K562 (cell line): ENCODE measurements around the gene GIT2. TPM values are rescaled to one million over a fixed set of nuclear protein-coding genes. Genes with fewer than 3 reads are reported as not detected.

ENCODE experiments used
- ATAC-seq: fragments of 200-7000 bp; cut with Tn5 transposase; 3 replicates; pipeline ENCODE4 v1.9.1; 2020; ENCODE audit warnings: moderate library complexity
- BruUV-seq: library from RNA; stranded (reverse); fragments of 400-500 nt; replicated peaks from 2 replicates; lab custom pipeline; 2021; lab: Mats Ljungman, UMichigan
- CTCF ChIA-PET: fragments of 300-600 bp; formaldehyde crosslinking; extraction: SDS; loops from one replicate; lab custom pipeline; 2021; ENCODE audit warnings: low intra/inter-chr PET ratio; lab: Yijun Ruan, JAX
- POLR2A ChIA-PET: fragments of 300-600, 350-650 bp; sonication (Branson Sonifier 250); formaldehyde crosslinking; extraction: SDS; loops from one replicate; lab custom pipeline; 2021; ENCODE audit warnings: antibody characterized with exemption, inconsistent platforms; lab: Yijun Ruan, JAX
- DNase-seq, 4 experiments: peaks; one replicate each; pipeline versions ENCODE4 v3.0.0 to v3.0.0-alpha.2; 2011 to 2018; ENCODE audit warnings: low spot score in 3 of 4, mixed read lengths in 3 of 4; ENCODE audit errors: extremely low read depth in 1 of 4
- FAIRE-seq: peaks from 2 replicates; lab custom pipeline; 2011; peaks lifted over from hg19 to GRCh38; lab: Jason Lieb, UNC
- H2AFZ ChIP-seq: 2 replicates; pipeline ENCODE4 v1.6.0; 2011; ENCODE audit warnings: low read depth, low read length, control low read depth, inconsistent platforms
- H3K27ac ChIP-seq: fragments of 200-600 bp; 3 replicates; pipeline ENCODE4 v1.8.0; 2011; ENCODE audit warnings: low read depth, mild to moderate bottlenecking, control low read depth, inconsistent platforms, low read length, moderate library complexity, mixed read lengths; ENCODE audit errors: extremely low read depth
- H3K27me3 ChIP-seq, 2 experiments: fragments of 300-600 bp in 1 of 2; 2 replicates in 1 of 2; 3 replicates in 1 of 2; pipeline versions ENCODE4 v1.6.0 to v1.8.0; 2011; ENCODE audit warnings: inconsistent platforms in 2 of 2, low read length in 2 of 2, mild to moderate bottlenecking in 1 of 2, mixed read lengths in 1 of 2, moderate library complexity in 1 of 2; ENCODE audit not compliant: control insufficient read depth in 2 of 2, insufficient read depth in 2 of 2
- H3K36me3 ChIP-seq: fragments of 300-600 bp; 3 replicates; pipeline ENCODE4 v1.8.0; 2011; ENCODE audit warnings: mild to moderate bottlenecking, low read length, inconsistent platforms; ENCODE audit not compliant: control insufficient read depth, insufficient read depth
- H3K4me1 ChIP-seq, 2 experiments: fragments of 200-600 bp in 1 of 2; replicated peaks in 1 of 2; 2 replicates in 1 of 2; 3 replicates in 1 of 2; pipeline versions ENCODE4 v1.5.1 to v1.8.0; 2011; ENCODE audit warnings: inconsistent platforms in 2 of 2, low read length in 2 of 2, mild to moderate bottlenecking in 1 of 2, mixed read lengths in 1 of 2, moderate library complexity in 1 of 2; ENCODE audit not compliant: control insufficient read depth in 2 of 2, insufficient read depth in 2 of 2
- H3K4me2 ChIP-seq: 2 replicates; pipeline ENCODE4 v1.6.1; 2011; ENCODE audit warnings: low read length, control low read depth, inconsistent platforms, mixed read lengths; ENCODE audit not compliant: insufficient read depth
- H3K4me3 ChIP-seq: fragments of 200-600 bp; sonication (generic), shearing (Covaris generic); 2 replicates; pipeline ENCODE4 v1.5.1; 2016; ENCODE audit warnings: control low read depth, inconsistent platforms
- H3K79me2 ChIP-seq: fragments of 200-600 bp; 3 replicates; pipeline ENCODE4 v1.8.0; 2011; ENCODE audit warnings: low read length, inconsistent platforms; ENCODE audit not compliant: control insufficient read depth, insufficient read depth
- H3K9ac ChIP-seq, 2 experiments: 2 replicates each; pipeline versions ENCODE4 v1.6.0 to v1.6.1; 2011; ENCODE audit warnings: low read depth in 2 of 2, low read length in 2 of 2, control low read depth in 1 of 2, inconsistent platforms in 1 of 2, mild to moderate bottlenecking in 1 of 2, mixed read lengths in 1 of 2; ENCODE audit not compliant: insufficient read depth in 1 of 2
- H3K9me1 ChIP-seq: one replicate; pipeline ENCODE4 v1.6.0; 2011; ENCODE audit warnings: inconsistent platforms, mild to moderate bottlenecking, low read length, moderate library complexity; ENCODE audit not compliant: control insufficient read depth, insufficient read depth
- H3K9me3 ChIP-seq: replicated peaks from 2 replicates; pipeline ENCODE4 v1.5.1; 2011; ENCODE audit warnings: low read depth, low read length, inconsistent platforms; ENCODE audit not compliant: control insufficient read depth, insufficient read depth
- H4K20me1 ChIP-seq: replicated peaks from 2 replicates; pipeline ENCODE4 v1.6.1; 2011; ENCODE audit warnings: low read length, inconsistent platforms, mixed read lengths; ENCODE audit not compliant: control insufficient read depth, insufficient read depth
- ADNP ChIP-seq: fragments of 200-800 bp; sonication (Bioruptor generic); IDR thresholded peaks from 2 replicates; pipeline ENCODE4 v1.6.1; 2016; ENCODE audit warnings: missing genetic modification characterization, missing compliant biosample characterization
- BCOR ChIP-seq: fragments of 450-650 bp; IDR thresholded peaks from 2 replicates; pipeline ENCODE4 v1.6.1; 2016
- COPS2 ChIP-seq: fragments of 450-650 bp; conservative IDR thresholded peaks from 2 replicates; pipeline ENCODE4 v1.6.1; 2016; ENCODE audit warnings: mild to moderate bottlenecking, moderate library complexity
- MCM3 ChIP-seq: fragments of 450-650 bp; IDR thresholded peaks from 2 replicates; pipeline ENCODE4 v1.6.1; 2016
- PTTG1 ChIP-seq: fragments of 450-650 bp; IDR thresholded peaks from 2 replicates; pipeline ENCODE4 v1.6.1; 2016; ENCODE audit warnings: low read depth, mild to moderate bottlenecking, missing genetic modification characterization, missing compliant biosample characterization
- RBM25 ChIP-seq: fragments of 200-400 bp; formaldehyde crosslinking; IDR thresholded peaks from 2 replicates; pipeline ENCODE4 v1.6.1; 2018; ENCODE audit warnings: low read length, low read depth, moderate library complexity; ENCODE audit not compliant: severe bottlenecking
- TRIM24 ChIP-seq, 2 experiments: fragments of 450-650 bp; IDR thresholded peaks; 2 replicates each; pipeline ENCODE4 v1.6.1; 2016
- ZNF174 ChIP-seq: fragments of 250-450 bp; sonication (Bioruptor Pico); IDR thresholded peaks from 2 replicates; pipeline ENCODE4 v1.4.0; 2020; ENCODE audit warnings: mild to moderate bottlenecking
- WGBS: fragments of 100-300 bp; shearing (Covaris generic); methylation state at CpG from one replicate; pipeline ENCODE4 v1.1.6; 2016; ENCODE audit warnings: low coverage, mixed read lengths; ENCODE audit not compliant: insufficient coverage; ENCODE audit errors: missing lambda C conversion rate; 5-methylcytosine and 5-hydroxymethylcytosine counted together
- in situ Hi-C: fragments of 300-500 bp; cut with MboI; formaldehyde crosslinking; loops from 4 replicates; pipeline ENCODE4 v1.15.0; 2018; ENCODE audit warnings: inconsistent platforms, mixed read lengths
- intact Hi-C: fragments of 100-400 bp; cut with micrococcal nuclease; formaldehyde crosslinking; loops from 2 replicates; pipeline ENCODE4 v1.14.2; 2022
- polyA plus RNA-seq, 8 experiments: library from polyadenylated mRNA; depleted of rRNA in 4 of 8; stranded (reverse) in 5 of 8; unstranded in 3 of 8; fragments of >200 nt; fragmentation: Nextera tagmentation in 2 of 8; fragmentation: Illumina TruSeq in 1 of 8; extraction: Ambion mirVana in 2 of 8; extraction: Trizol in 1 of 8; gene quantifications; 2 replicates each; pipeline versions ENCODE4 v1.2.1 to v1.2.3, GENCODE V29; 2011 to 2014; ENCODE audit warnings: inconsistent platforms in 1 of 8, missing spikeins in 1 of 8
- total RNA-seq, 7 experiments: library from RNA; depleted of rRNA in 6 of 7; stranded (reverse); fragments of >200 nt in 6 of 7; fragmentation: Illumina TruSeq in 2 of 7; extraction: Trizol in 2 of 7; gene quantifications; 2 replicates each; pipeline versions ENCODE4 v1.2.1 to v1.2.3, GENCODE V29; 2011 to 2021; ENCODE audit warnings: low replicate concordance in 1 of 7
- TF ChIP-seq, protein P1 (sequence below): sonication (generic); formaldehyde crosslinking; IDR thresholded peaks from 2 replicates; pipeline ENCODE4 v1.8.0; 2022; ENCODE audit warnings: missing genetic modification reagents, mild to moderate bottlenecking, borderline replicate concordance

GIT2 gene
- total and polyA plus RNA-seq, 9 of the 15 experiments (the other 6 are each of a cell fraction or from before 2014, with no cell fraction given), result 4.0 to 30.4 (median 23.5) TPM

DNA sequence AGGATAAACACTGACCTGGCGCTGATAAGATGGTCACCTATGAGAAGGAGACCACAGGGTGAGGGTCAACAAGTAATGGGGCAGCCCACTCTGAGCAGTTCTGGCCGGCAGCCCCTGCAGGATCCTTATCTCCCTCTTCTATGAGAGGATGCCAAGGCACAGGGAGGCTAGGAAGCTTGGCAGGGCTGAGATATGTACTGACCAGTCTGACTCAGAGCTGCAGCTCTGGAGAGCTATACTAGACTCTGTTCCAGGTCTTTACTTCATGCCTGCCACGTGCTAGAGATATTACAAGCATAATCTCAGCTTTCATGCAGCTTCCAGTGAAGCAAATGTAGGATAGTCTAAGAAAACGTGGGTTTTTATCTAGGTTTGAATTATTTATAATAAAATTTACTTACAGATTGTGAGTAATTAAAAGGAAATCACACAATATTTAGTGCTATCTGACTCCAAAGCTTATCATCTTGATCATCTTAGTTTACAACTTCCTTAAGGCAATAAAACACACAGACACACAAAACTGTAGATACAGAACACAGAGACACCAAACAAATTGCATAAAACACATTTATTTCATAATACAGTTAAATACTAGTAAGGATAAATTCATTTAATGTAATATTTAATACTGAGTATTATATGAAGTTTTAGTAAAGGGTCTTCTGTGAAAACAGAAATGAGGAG lies 32.3 kb downstream of the GIT2 start:
- Histone ChIP-seq H3K9me1 (no peaks in the 10 kb centered on the region), H4K20me1 (no peaks in the 10 kb centered on the region), H3K4me2 (no peak overlapping the region), H3K27ac (no peak overlapping the region), H3K79me2 (no peaks in the 10 kb centered on the region), H2AFZ (no peak overlapping the region), H3K27me3 (no peaks in the 10 kb centered on the region), H3K36me3 (peaks cover 66% of the 10 kb centered on the region; the same call in 2 of the 3 replicates), H3K9ac (no peak overlapping the region), H3K9me3 (no peaks in the 10 kb centered on the region), H3K4me3 (no peak overlapping the region), H3K4me1 (no peaks in the 10 kb centered on the region)
- ChIA-PET CTCF (no interaction called here), POLR2A (interaction anchor here (0.6 kb wide), 1 partner anchor 505 kb away, joined by 3 read pairs; no protein-coding TSS in a partner anchor)
- ATAC-seq, result no peak
- intact Hi-C loops, result no loop called here
- BruUV-seq, result no TSS peak
- DNase-seq, result no peak
- FAIRE-seq, result no peak
- in situ Hi-C loops, result no loop called here
- TF ChIP-seq TRIM24 (IDR thresholded peaks at IDR 0.05) (no peak), COPS2 (no peak), ZNF174 (no peak)
- 54% methylated on average over 4 of the region's 4 CpGs for WGBS

DNA sequence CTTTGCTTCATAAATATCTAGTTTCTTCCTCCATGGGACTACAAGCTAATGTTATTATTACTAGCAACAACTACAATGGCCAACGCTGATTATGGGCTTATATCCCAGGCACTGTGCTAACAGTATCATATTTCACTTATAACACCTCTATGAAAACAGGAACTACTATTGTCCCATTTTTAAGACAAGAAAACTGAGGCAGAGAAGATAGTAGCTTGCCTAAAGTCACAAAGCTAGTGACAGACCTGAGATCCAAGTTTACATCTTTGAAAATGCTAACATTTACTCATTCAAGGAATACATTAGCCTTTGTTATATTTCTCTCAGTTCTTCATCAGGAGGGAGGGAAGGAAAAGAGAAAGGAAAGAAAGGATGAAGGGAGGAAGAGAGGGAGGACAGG lies 32.8 kb downstream of the GIT2 start:
- H3K9me1 ChIP-seq, result no peaks in the 10 kb centered on the region
- BruUV-seq, result no TSS peak
- CTCF ChIA-PET, result no interaction called here
- in situ Hi-C loops, result no loop called here
- no peaks in the 10 kb centered on the region for H4K20me1 ChIP-seq
- no peak overlapping the region for H3K9ac ChIP-seq
- H3K27me3 ChIP-seq, result no peaks in the 10 kb centered on the region
- FAIRE-seq (no peak), DNase-seq (no peak), ATAC-seq (no peak)
- POLR2A ChIA-PET, result interaction anchor here (1.4 kb wide), 1 partner anchor 36 kb away, joined by 3 read pairs; the partner anchor contains the start of gene ANKRD13A
- H2AFZ ChIP-seq, result no peak overlapping the region
- no peak overlapping the region for H3K4me2 ChIP-seq
- no peak overlapping the region for H3K27ac ChIP-seq
- no peaks in the 10 kb centered on the region for H3K79me2 ChIP-seq
- H3K4me1 ChIP-seq, result no peaks in the 10 kb centered on the region
- intact Hi-C loops, result no loop called here
- H3K9me3 ChIP-seq, result no peaks in the 10 kb centered on the region
- peaks cover 68% of the 10 kb centered on the region; the same call in 2 of the 3 replicates for H3K36me3 ChIP-seq
- TF ChIP-seq ADNP, result peak; percentile 66; the same call in 1 of the 2 replicates
- TF ChIP-seq MCM3, result no peak
- peak; percentile 78 for TF ChIP-seq BCOR
- TF ChIP-seq, protein P1, sequence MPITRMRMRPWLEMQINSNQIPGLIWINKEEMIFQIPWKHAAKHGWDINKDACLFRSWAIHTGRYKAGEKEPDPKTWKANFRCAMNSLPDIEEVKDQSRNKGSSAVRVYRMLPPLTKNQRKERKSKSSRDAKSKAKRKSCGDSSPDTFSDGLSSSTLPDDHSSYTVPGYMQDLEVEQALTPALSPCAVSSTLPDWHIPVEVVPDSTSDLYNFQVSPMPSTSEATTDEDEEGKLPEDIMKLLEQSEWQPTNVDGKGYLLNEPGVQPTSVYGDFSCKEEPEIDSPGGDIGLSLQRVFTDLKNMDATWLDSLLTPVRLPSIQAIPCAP, result no peak
- peak; percentile 89 for TF ChIP-seq RBM25
- TF ChIP-seq PTTG1 (tag), result no peak
- WGBS, result 26% methylated on average over 1 of the region's 1 CpG
- H3K4me3 ChIP-seq, result no peak overlapping the region
